GM12865 (cell line): ENCODE results near the gene EARS2.
"Not testable (repeated sequence)": the region's sequence is repeated elsewhere in the genome, so short reads cannot be mapped to it uniquely, and the experiment has no call there.

ENCODE experiments used
- DNase-seq: peaks from one replicate; pipeline ENCODE4 v3.0.0; 2010; ENCODE audit warnings: low read depth
- H3K4me3 ChIP-seq: 2 replicates; pipeline ENCODE4 v1.5.1; 2011; ENCODE audit warnings: mild to moderate bottlenecking, low read depth, low read length, control low read depth
- TF ChIP-seq, protein P1 (sequence below): IDR thresholded peaks from 2 replicates; pipeline ENCODE4 v1.5.1; 2011; ENCODE audit warnings: low read length, control low read depth, low read depth, inconsistent platforms; ENCODE audit not compliant: insufficient read depth; ENCODE audit errors: missing control alignments

The EARS2 gene

DNA sequence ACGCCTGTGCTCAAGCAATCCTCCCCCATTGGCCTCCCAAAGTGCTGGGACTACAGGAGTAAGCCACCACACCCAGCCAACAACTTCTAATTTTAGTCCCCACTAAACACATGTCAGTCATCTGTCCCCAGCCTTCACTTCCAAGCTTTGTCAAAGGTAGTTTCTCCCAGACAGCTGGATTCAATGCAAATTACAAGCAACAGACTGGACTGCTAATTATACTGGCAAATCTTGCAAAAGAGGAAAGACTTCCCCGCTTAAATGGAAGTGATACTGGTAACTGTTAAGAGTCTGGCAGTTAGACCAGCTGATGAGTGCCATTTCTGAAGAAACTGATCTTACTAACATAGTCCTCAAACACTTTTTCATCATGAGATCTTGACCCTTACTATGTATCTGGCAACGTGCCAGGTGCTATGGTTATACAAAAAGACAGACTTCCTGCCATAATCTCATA, 38.7 kb downstream of the EARS2 start:
- peak; percentile 70 for DNase-seq
- TF ChIP-seq, protein P1, sequence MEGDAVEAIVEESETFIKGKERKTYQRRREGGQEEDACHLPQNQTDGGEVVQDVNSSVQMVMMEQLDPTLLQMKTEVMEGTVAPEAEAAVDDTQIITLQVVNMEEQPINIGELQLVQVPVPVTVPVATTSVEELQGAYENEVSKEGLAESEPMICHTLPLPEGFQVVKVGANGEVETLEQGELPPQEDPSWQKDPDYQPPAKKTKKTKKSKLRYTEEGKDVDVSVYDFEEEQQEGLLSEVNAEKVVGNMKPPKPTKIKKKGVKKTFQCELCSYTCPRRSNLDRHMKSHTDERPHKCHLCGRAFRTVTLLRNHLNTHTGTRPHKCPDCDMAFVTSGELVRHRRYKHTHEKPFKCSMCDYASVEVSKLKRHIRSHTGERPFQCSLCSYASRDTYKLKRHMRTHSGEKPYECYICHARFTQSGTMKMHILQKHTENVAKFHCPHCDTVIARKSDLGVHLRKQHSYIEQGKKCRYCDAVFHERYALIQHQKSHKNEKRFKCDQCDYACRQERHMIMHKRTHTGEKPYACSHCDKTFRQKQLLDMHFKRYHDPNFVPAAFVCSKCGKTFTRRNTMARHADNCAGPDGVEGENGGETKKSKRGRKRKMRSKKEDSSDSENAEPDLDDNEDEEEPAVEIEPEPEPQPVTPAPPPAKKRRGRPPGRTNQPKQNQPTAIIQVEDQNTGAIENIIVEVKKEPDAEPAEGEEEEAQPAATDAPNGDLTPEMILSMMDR: no peak

DNA sequence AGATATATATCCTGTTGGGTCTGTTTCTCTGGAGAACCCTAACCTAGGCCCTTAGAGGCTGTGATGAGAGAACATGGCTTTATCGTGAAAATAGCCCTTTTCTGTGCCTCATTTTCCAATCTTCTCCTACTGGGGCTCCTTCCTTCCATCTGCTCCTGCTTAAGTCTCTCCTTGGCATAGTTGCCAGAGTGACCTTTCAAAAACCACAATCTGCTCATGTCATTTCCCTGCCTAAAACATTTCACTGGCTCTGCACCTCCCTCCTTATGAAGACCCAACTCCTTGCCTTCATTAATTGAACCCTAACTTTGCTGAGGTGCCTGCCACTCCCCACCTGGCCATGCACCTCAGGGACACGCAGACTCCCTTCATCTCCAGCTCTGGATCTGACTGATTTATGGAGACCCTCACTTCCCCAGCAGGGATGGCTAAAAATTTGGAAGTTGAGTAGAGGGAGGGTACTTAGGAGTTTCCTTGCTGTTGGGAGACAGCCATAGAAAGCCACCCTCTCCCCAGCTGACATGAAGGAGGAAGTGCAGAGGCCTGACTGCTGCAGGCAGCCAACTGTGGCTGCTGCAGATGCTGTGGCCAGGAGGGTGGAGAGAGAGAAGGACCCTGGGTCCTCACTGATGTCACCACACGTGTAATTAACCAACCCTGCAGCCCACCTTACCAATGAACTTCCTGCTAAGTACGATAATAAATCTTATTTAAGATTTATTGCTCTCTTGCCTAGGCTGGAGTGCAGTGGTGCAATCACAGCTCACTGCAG, 40.6 kb downstream of the EARS2 start:
- no peak overlapping the region for H3K4me3 ChIP-seq
- TF ChIP-seq, protein P1: no peak
- peak; percentile 32 for DNase-seq

More for the DNA sequence above, 38.7 kb downstream of the EARS2 start:
- H3K4me3 ChIP-seq: no peak overlapping the region

DNA sequence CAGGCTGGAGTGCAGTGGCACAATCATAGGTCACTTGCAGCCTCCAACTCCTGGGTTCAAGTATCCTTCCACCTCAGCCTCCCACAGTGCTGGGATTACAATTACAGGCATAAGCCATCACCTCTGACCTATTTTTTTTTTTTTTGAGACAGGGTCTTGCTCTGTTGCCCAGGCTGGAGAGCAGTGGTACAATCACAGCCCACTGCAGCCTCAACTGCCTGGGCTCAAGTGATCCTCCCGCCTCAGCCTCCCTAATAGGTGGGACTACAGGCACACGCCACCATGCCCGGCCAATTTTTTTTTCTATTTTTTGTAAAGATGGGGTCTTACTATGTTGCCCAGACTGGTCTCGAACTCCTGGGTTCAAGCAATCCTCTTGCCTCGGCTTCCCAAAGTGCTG, 41.3 kb downstream of the EARS2 start:
- TF ChIP-seq, protein P1: no peak
- no peak overlapping the region for H3K4me3 ChIP-seq
- no peak for DNase-seq

DNA sequence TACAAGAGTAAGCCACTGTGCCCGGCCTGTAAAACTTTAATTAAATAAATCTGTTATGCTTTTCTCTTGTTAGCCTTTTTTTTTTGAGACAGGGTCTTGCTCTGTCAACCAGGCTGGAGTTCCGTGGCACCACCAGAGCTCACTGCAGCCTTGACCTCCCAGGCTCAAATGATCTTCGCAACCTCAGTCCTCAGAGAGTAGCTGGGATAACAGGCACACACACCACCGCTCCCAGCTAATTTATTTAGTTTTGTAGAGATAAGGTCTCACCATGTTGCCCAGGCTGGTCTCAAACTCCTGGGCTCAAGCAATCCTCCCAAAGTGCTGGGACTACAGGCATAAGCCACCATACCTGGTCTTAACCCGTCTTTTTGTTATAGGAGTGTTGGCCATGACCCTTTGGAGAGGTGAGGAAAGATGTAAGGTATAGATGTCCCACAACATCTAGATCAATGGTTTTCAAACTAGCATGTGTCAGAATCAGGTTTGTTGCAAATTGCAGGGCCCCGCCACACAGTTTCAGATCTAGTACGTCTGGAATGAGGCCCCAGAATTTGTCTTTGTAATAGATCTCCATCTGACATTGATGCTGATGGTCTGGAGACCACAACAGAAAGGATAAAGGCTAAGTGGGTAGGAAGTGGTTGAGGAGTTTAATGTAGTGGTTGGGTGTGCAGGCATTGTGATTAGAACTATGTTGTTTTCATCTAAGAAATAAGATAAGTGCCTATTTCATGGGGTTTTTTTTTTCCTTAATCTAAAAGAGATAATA, 42.6 kb downstream of the EARS2 start:
- H3K4me3 ChIP-seq: no peak overlapping the region
- no peak for DNase-seq
- TF ChIP-seq, protein P1: no peak

DNA sequence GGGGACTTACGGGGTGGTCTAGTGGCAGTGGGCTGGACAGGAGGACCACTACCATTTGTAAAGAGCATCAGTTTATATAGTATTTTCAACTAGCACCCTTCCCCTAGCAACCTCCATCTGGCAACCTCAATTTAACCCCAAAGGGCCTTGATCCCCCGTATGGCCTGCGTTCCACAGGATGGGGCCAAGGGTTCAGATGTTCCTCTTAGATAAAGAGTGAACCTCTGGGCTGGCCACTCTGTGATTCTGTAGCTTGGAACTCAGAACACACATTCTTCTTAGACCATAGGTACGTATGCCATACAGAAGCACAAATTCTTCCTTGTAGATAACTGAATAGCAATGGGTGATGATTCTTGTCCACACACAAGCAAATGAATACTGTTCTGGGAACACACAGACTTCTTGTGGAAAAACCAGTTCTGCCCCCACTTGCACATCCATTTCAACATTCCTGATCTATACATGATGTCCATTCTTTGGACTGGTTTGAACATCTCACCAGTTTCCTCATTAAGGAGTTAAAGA, 44.9 kb downstream of the EARS2 start:
- no peak overlapping the region for H3K4me3 ChIP-seq
- no peak for DNase-seq
- TF ChIP-seq, protein P1: no peak

DNA sequence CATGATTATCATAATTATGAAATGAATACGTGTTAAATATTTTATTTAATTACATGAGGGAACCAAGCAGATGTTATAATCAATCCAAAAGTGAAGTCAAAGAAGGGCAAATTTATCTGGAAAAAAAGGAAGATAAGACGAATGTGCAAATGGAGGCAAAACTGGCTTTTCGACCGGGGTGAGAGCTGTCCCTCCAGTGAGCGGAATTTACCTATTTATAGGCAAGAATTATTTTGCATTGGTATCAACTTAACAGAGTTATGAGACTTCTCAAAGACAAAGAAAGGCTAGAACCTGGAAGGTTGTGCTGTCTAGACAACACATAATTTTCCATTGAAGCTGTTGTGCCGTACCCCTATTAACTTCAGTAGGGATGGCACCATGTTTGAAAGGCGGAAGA, 45.4 kb downstream of the EARS2 start:
- DNase-seq: no peak
- no peak overlapping the region for H3K4me3 ChIP-seq
- TF ChIP-seq, protein P1: no peak

DNA sequence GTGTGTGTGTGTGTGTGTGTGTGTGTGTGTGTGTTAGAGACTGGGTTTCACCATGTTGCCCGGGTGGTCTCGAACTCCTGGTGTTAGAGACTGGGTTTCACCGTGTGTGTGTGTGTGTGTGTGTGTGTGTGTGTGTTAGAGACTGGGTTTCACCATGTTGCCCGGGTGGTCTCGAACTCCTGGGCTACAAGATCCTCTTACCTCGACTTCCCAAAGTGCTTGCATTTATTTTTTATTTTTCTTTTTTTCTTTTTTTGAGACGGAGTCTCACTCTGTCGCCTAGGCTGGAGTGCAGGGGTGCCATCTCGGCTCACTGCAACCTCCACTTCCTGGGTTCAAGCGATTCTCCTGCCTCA, 46.3 kb downstream of the EARS2 start:
- H3K4me3 ChIP-seq: peak overlapping the region; percentile 80
- DNase-seq: not testable (repeated sequence)
